GM12878 (cell line): Measurements from ENCODE around the gene SLC1A2. TPM values are rescaled to one million over a fixed set of nuclear protein-coding genes. Genes with fewer than 3 reads are reported as not detected.

Experiments
- ATAC-seq: fragments of 200-7000 bp; cut with Tn5 transposase; 3 replicates; pipeline ENCODE4 v1.9.1; 2020; ENCODE audit warnings: mild to moderate bottlenecking, moderate library complexity
- BruUV-seq: library from RNA; stranded (reverse); fragments of 400-500 nt; replicated peaks from 2 replicates; lab custom pipeline; 2021; lab: Mats Ljungman, UMichigan
- CTCF ChIA-PET: fragments of 300-600 bp; sonication (Branson Sonifier 250); formaldehyde crosslinking; extraction: SDS; loops from one replicate; lab custom pipeline; 2021; ENCODE audit warnings: inconsistent platforms; lab: Yijun Ruan, JAX
- POLR2A ChIA-PET: fragments of 350-600 bp; formaldehyde crosslinking; extraction: SDS; loops from one replicate; lab custom pipeline; 2021; ENCODE audit warnings: inconsistent platforms; lab: Charles Lee
- RAD21 ChIA-PET: fragments of 300-600 bp; sonication (Branson Sonifier 250); formaldehyde crosslinking; loops from one replicate; lab custom pipeline; 2023; ENCODE audit warnings: antibody characterized with exemption; ENCODE audit not compliant: unreplicated experiment; lab: Charles Lee
- SMC1A ChIA-PET: fragments of 300-600 bp; sonication (Branson Sonifier 250); formaldehyde crosslinking; loops from one replicate; lab custom pipeline; 2023; ENCODE audit not compliant: unreplicated experiment, uncharacterized antibody; lab: Charles Lee
- DNase-seq: peaks from one replicate; pipeline ENCODE4 v3.0.0-alpha.2; 2011; ENCODE audit warnings: low read depth, low spot score
- FAIRE-seq: peaks from 3 replicates; lab custom pipeline; 2011; peaks lifted over from hg19 to GRCh38; lab: Jason Lieb, UNC
- H2AFZ ChIP-seq: 2 replicates; pipeline ENCODE4 v1.6.0; 2011; ENCODE audit warnings: low read depth, low read length, control low read depth; ENCODE audit not compliant: control insufficient read depth
- H3K27ac ChIP-seq: 2 replicates; pipeline ENCODE4 v1.5.1; 2011; ENCODE audit warnings: control low read depth; ENCODE audit not compliant: control insufficient read depth, insufficient read depth
- H3K27me3 ChIP-seq, 2 experiments: replicated peaks in 1 of 2; 2 replicates each; pipeline versions ENCODE4 v1.6.0 to v1.6.1; 2011; ENCODE audit warnings: low read length in 1 of 2; ENCODE audit not compliant: control insufficient read depth in 2 of 2, insufficient read depth in 2 of 2
- H3K36me3 ChIP-seq, 2 experiments: 2 replicates each; pipeline ENCODE4 v1.5.1; 2011; ENCODE audit warnings: low read length in 1 of 2; ENCODE audit not compliant: control insufficient read depth in 2 of 2, insufficient read depth in 2 of 2
- H3K4me1 ChIP-seq: 2 replicates; pipeline ENCODE4 v1.6.1; 2011; ENCODE audit warnings: mild to moderate bottlenecking, low read length, moderate library complexity, mixed read lengths; ENCODE audit not compliant: control insufficient read depth, insufficient read depth
- H3K4me2 ChIP-seq: 2 replicates; pipeline ENCODE4 v1.6.0; 2011; ENCODE audit warnings: control low read depth; ENCODE audit not compliant: control insufficient read depth, insufficient read depth
- H3K4me3 ChIP-seq: fragments of 200-600 bp; sonication (generic); 2 replicates; pipeline ENCODE4 v1.5.1; 2016
- H3K79me2 ChIP-seq: 2 replicates; pipeline ENCODE4 v1.6.0; 2011; ENCODE audit warnings: low read length; ENCODE audit not compliant: control insufficient read depth, insufficient read depth
- H3K9ac ChIP-seq: 2 replicates; pipeline ENCODE4 v1.8.0; 2011; ENCODE audit warnings: low read length, control low read depth, mixed read lengths; ENCODE audit not compliant: control insufficient read depth, insufficient read depth
- H3K9me3 ChIP-seq: replicated peaks from 3 replicates; pipeline ENCODE4 v1.5.1; 2011; ENCODE audit warnings: mild to moderate bottlenecking, low read length; ENCODE audit not compliant: control insufficient read depth, insufficient read depth
- H4K20me1 ChIP-seq: 2 replicates; pipeline ENCODE4 v1.6.0; 2011; ENCODE audit not compliant: control insufficient read depth, insufficient read depth
- CEBPZ ChIP-seq: fragments of 150-350 bp; IDR thresholded peaks from 2 replicates; pipeline ENCODE4 v1.6.1; 2016; ENCODE audit warnings: low read depth, low read length
- EZH2 ChIP-seq: IDR thresholded peaks from 2 replicates; pipeline ENCODE4 v1.6.1; 2012; ENCODE audit warnings: low read depth, mild to moderate bottlenecking, control low read depth, inconsistent platforms, low read length, borderline replicate concordance; ENCODE audit not compliant: control insufficient read depth
- MEF2A ChIP-seq: IDR thresholded peaks from 2 replicates; pipeline ENCODE4 v1.6.1; 2011; ENCODE audit warnings: low read depth, mild to moderate bottlenecking, low read length, moderate library complexity; ENCODE audit not compliant: insufficient read depth
- POLR2A ChIP-seq: IDR thresholded peaks from 2 replicates; pipeline ENCODE4 v1.6.1; 2011; ENCODE audit warnings: low read depth, mild to moderate bottlenecking, low read length
- SMC3 ChIP-seq: IDR thresholded peaks from 2 replicates; pipeline ENCODE4 v1.6.1; 2011; ENCODE audit warnings: low read length, improper control_type of control experiment, borderline replicate concordance
- SP1 ChIP-seq: IDR thresholded peaks from one replicate; pipeline ENCODE4 v1.6.1; 2011; ENCODE audit warnings: low read depth, low read length
- STAT1 ChIP-seq: fragments of 450-650 bp; conservative IDR thresholded peaks from 2 replicates; pipeline ENCODE4 v1.6.1; 2014; ENCODE audit warnings: antibody characterized with exemption, mild to moderate bottlenecking
- SUZ12 ChIP-seq: fragments of 200-600 bp; sonication (generic); IDR thresholded peaks from one replicate; pipeline ENCODE4 v1.6.1; 2018; ENCODE audit warnings: antibody characterized with exemption, mild to moderate bottlenecking; ENCODE audit not compliant: unreplicated experiment
- USF1 ChIP-seq: IDR thresholded peaks from 2 replicates; pipeline ENCODE4 v1.6.1; 2011; ENCODE audit warnings: borderline replicate concordance, low read depth, mild to moderate bottlenecking, moderate library complexity, mixed read lengths, low read length; ENCODE audit not compliant: insufficient read depth; ENCODE audit errors: extremely low read length
- WGBS: methylation state at CpG from one replicate; pipeline ENCODE4 v1.1.6; 2016; ENCODE audit warnings: low lambda C conversion rate; ENCODE audit not compliant: insufficient replicate concordance, insufficient coverage; ENCODE audit errors: missing lambda C conversion rate; 5-methylcytosine and 5-hydroxymethylcytosine counted together
- in situ Hi-C: fragments of 300-500 bp; cut with MboI; formaldehyde crosslinking; loops from 9 replicates; pipeline ENCODE4 v1.14.3; 2018; ENCODE audit warnings: mixed read lengths
- intact Hi-C: fragments of 100-400 bp; cut with micrococcal nuclease; formaldehyde crosslinking; loops from one replicate; pipeline ENCODE4 v1.14.2; 2022; ENCODE audit not compliant: unreplicated experiment
- polyA plus RNA-seq, 11 experiments: library from polyadenylated mRNA; depleted of rRNA in 4 of 11; unstranded in 6 of 11; stranded (reverse) in 5 of 11; fragments of >200 nt; fragmentation: Nextera tagmentation in 4 of 11; fragmentation: Illumina TruSeq in 1 of 11; extraction: Ambion mirVana in 4 of 11; extraction: Trizol in 1 of 11; gene quantifications; 1 replicate in 1 of 11; 2 replicates in 10 of 11; pipeline versions ENCODE4 v1.2.1 to v1.2.3, GENCODE V29; 2011 to 2016; ENCODE audit warnings: inconsistent platforms in 2 of 11, missing spikeins in 2 of 11, low read depth in 1 of 11
- total RNA-seq, 4 experiments: library from RNA; depleted of rRNA in 3 of 4; stranded (reverse); fragments of >200 nt in 3 of 4; fragmentation: Illumina TruSeq in 1 of 4; extraction: Trizol in 1 of 4; gene quantifications; 2 replicates each; pipeline versions ENCODE4 v1.2.1 to v1.2.3, GENCODE V29; 2013 to 2021

The SLC1A2 gene
- total and polyA plus RNA-seq, 10 of the 15 experiments (the other 5 are each of a cell fraction or from before 2014, with no cell fraction given), result 0.01 to 0.84 (median 0.22) TPM; not detected in 1

GRCh38 chr11:35289821-35290220 lies 129.5 kb downstream of the SLC1A2 start:
- CTCF ChIA-PET, result interaction anchor here (0.7 to 1.3 kb wide), 4 partner anchors 12 to 1087 kb away, joined by 3 read pairs; no protein-coding TSS in a partner anchor
- 51% methylated on average over 2 of the region's 2 CpGs for WGBS
- H3K27me3 ChIP-seq, result no peaks in the 10 kb centered on the region
- no peaks in the 10 kb centered on the region for H4K20me1 ChIP-seq
- DNase-seq, result no peak
- FAIRE-seq, result no peak
- no peaks in the 10 kb centered on the region for H3K9me3 ChIP-seq
- H3K79me2 ChIP-seq, result no peaks in the 10 kb centered on the region
- ATAC-seq, result no peak
- intact Hi-C loops, result no loop called here
- SMC1A ChIA-PET, result interaction anchor here (0.6 to 1.4 kb wide), 6 partner anchors 16 to 290 kb away, joined by 3 to 5 read pairs (median 3); no protein-coding TSS in a partner anchor
- no peaks in the 10 kb centered on the region for H3K36me3 ChIP-seq
- no peak overlapping the region for H3K9ac ChIP-seq
- H3K4me2 ChIP-seq, result no peak overlapping the region
- in situ Hi-C loops, result no loop called here
- no peak overlapping the region for H3K4me3 ChIP-seq
- no peak for TF ChIP-seq SMC3
- TF ChIP-seq CEBPZ, result no peak
- TF ChIP-seq STAT1, result no peak
- no peak for TF ChIP-seq SP1
- TF ChIP-seq USF1, result no peak
- TF ChIP-seq EZH2, result no peak
- TF ChIP-seq SUZ12, result no peak
- no peak for TF ChIP-seq POLR2A
- TF ChIP-seq MEF2A, result no peak
- H3K27ac ChIP-seq, result no peak overlapping the region
- RAD21 ChIA-PET, result no interaction called here
- POLR2A ChIA-PET, result interaction anchor here (1.5 kb wide), 1 partner anchor 10 kb away, joined by 4 read pairs; no protein-coding TSS in a partner anchor
- no peak overlapping the region for H2AFZ ChIP-seq
- H3K4me1 ChIP-seq, result peaks cover 9% of the 10 kb centered on the region
- BruUV-seq, result no TSS peak
